ENCODE data around the gene RTN4IP1. TPM values are rescaled to one million over a fixed set of nuclear protein-coding genes. Genes with fewer than 3 reads are reported as not detected.
A peak's percentile ranks its signal among the peaks of the same experiment; 100 is the strongest.
"Not testable (repeated sequence)": the region's sequence is repeated elsewhere in the genome, so short reads cannot be mapped to it uniquely, and the experiment has no call there.

Gene RTN4IP1
- total RNA-seq, 1 donor from 2014 or later: 2.5 TPM

GRCh38 chr6:106588937-106589336 lies 40.4 kb downstream of the RTN4IP1 start:
- DNase-seq (ENCODE audit: extremely low read depth, low read depth, low spot score): not testable (repeated sequence)

DNA sequence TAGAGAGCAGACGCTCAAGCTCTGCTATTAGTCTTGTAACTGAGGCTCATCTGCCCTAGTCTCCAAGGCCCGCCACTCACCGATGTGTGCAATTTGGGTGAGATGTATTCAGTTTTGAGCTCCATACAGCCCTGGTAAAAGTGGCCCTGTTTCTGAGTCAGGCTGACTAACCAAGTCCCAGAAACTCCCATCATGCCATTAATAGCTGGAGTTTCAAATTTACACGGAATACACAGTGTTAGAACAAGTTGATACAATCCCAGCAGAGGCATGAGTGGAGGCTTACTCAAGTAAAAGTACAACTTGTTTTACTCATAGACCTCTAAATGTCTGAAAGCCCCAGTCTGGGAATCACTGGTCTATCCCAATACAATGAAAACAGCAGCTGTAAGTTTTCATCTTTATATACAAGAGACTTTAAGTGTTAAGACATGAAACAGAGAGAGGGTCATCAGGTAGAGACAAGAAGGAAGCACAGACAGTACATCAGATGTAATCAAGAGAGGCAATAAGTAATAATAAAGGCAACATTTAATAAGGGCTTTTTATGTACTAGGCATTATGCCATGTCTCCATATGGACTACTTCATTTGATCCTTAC lies 42.4 kb downstream of the RTN4IP1 start:
- no peak for DNase-seq (ENCODE audit: extremely low read depth, low read depth, low spot score)

- DNase-seq (ENCODE audit: extremely low read depth, low read depth, low spot score): no peak
Observed at GRCh38 chr6:106581468-106581867, 47.8 kb downstream of the RTN4IP1 start.

DNA sequence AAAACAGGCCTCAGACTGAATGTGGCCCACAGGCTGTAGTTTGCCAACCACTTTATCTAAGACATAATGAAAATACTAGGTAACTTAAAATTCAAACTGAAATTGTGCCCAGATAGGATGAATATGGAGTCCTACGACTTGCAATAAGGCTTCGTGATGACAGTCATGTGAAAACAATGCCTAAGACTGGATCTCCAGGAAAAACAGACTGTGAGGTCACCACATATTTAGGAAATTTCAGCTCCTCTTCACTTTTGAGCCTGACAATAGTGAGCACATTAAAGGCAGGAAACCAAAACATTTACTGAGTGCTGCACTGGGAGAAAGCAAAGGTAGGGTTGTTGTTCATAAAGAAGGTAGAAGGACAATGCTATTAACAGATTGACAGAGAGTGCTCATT lies 50.0 kb downstream of the RTN4IP1 start:
- DNase-seq (ENCODE audit: extremely low read depth, low read depth, low spot score): no peak

- peak; percentile 36 for DNase-seq (ENCODE audit: extremely low read depth, low read depth, low spot score)
Observed at GRCh38 chr6:106574741-106575458, 54.4 kb downstream of the RTN4IP1 start.

DNA sequence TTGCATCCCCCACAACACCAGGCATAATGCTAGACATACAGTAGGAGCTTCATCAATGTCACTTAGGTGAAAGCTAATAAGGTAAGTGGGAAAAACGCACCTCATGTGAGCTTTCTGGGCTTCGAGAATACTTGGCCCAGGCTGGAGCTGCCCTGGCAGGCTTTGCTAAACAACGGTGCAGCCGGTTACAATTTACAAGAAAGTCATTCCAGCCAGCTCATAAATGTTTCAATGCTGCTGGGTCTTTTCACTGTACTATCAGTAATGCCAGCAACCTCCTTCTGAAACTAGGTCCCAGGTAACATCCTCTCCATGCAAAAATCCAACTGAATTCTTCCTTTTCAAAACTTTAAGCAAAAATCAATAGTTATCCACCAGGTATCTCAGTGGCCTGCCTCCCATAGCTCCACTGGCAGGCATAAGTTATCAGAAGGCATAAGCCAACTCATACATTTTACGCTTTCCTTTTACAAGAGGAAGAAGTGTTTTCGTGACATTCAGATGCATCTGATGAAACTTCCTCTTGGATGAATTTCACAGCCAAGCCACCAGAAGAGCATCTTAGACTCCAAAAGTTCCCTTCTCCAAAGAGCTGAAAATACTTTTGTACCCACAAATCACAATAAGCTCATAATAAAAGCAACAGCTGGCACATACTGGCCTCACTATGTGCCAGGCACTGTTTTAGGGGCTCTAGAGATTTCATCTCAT lies 56.3 kb downstream of the RTN4IP1 start:
- DNase-seq (ENCODE audit: extremely low read depth, low read depth, low spot score): no peak

DNA sequence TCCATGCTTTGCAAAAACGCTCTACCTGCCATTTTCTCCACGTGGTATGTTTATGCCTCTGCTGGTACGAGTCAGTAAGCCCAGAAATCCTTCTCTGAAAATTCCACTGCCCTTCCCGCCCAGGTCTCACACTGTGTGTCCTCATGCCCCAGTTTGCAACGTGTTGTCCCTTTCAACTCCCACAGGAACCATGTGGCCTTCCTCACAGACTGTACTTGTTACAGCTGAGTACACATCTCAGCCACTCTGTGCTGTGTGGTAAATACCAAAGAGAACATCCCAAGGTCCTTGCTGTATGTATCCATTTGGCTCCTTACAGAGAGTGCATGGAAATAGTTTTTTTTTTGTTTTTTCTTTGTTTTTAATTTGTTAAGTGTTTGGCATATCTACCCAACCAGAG lies 56.9 kb downstream of the RTN4IP1 start:
- DNase-seq (ENCODE audit: extremely low read depth, low read depth, low spot score): no peak

- no peak for DNase-seq (ENCODE audit: extremely low read depth, low read depth, low spot score)
Observed at GRCh38 chr6:106569428-106569827, 59.9 kb downstream of the RTN4IP1 start.

DNA sequence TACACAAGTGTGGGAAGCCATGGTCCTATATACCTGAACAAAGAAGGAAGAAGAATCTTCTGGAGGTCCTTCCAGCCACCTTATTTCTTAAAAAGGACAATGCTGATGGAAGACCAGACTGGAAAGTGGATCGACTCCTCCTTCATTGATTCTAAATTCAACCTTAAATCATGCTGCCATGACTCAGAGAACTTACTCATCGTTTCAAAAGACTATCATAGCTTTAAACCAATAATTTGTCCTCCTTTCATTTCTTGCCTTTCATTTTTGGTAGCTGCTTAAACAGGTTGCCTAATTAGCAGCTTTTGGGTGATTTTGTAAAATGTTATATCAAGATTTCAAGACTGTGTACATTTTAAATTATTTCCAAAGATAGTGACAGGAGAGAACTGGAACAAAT lies 60.8 kb downstream of the RTN4IP1 start:
- no peak for DNase-seq (ENCODE audit: extremely low read depth, low read depth, low spot score)

DNA sequence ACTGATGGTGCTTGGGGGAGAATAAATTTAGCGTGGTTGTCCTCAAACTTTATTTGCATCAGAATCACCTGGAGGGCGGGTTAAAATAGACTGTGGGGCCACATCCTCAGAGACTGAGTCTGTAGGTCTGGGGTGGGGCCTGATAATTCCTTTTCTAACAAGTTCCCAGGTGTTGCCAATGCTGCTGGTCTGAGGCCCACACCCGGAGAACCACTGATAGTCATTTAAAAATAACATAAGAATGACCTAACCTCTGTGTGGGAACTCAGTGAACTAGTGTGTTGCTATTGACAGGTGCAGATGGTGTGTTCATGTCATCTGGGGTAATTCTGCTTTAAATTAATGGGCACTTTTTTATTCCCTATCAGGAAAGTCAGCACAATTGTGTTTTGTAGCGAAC lies 64.8 kb downstream of the RTN4IP1 start:
- no peak for DNase-seq (ENCODE audit: extremely low read depth, low read depth, low spot score)

GRCh38 chr6:106563614-106564013 lies 65.7 kb downstream of the RTN4IP1 start:
- no peak for DNase-seq (ENCODE audit: extremely low read depth, low read depth, low spot score)

DNA sequence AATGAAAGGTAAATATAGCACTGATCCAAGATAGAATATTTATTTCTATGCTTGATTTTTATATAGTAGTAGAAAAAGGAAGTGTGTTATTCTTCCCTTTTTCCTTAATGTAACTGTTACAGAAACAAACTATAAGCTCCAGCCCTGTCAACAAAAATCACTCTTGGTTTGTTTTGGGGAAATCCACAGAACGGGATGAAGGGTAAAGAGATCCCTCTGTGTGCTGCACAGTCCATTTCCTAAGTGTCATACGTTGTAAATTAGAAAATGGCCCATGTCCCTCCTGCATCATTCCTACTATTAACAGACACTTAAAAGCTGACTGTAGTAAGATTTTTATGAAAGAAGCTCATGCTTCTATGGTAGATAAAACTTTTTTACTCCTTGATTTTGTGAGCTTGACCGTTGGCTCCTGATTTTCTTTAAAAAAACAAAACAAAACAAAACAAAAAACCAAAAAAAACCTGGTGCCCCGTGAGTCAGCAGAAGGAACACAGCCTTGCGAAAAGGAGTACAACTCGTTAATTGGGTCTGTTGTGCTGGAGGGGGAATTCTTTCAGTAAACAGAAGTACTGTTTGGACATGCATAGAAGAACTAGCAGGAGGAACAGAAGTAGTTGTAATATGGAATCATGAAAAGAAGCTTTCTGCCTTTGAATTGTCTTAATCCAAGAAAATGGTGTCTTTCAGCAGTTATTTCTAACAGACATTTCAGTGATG lies 67.5 kb downstream of the RTN4IP1 start:
- DNase-seq (ENCODE audit: extremely low read depth, low read depth, low spot score): no peak

DNA sequence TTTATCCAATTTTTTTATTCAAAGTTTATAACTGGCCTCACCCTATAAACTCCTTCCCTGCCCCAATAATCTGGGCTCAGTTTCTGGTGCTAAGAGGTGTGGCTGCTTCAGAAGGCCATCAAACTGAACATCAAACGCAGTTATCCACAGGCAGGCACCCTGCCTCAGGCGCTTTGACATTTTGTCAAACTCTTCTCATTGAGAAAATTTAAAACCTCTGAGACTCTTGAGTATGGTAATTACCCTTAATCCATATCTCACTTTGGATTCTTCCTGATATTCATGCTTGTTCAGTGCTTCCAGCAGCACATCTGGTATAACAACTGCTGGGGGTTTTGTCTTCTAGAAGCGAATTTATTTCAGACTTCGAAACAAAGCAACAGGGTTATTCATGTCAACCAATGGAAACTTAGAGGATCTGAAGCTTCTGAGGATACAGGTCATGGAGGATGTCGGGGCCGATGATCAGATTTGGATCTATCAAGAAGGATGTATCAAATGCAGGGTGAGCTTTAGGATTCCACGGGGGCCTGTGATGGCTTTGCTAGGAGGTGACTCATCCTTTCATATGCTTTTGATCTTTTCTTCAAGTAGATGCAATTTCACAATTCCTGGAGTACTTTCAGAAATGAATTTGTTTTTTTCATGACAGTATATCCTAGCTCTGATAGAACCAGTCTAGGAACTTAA lies 68.2 kb downstream of the RTN4IP1 start:
- no peak for DNase-seq (ENCODE audit: extremely low read depth, low read depth, low spot score)

DNA sequence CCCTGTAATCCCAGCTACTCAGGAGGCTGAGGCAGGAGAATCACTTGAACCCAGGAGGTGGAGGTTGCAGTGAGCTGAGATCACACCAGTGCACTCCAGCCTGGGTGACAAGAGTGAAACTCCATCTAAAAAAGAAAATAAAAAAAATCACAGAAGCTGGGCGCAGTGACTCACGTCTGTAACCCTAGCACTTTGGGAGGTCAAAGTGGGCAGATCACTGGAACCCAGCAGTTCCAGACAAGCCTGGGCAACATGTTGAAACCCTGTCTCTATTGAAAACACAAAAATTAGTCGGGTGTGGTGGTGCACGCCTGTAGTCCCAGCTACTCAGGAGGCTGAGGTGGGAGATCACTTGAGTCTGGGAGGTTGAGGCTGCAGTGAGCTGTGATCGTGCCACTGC lies 69.6 kb downstream of the RTN4IP1 start:
- not testable (repeated sequence) for DNase-seq (ENCODE audit: extremely low read depth, low read depth, low spot score)

DNA sequence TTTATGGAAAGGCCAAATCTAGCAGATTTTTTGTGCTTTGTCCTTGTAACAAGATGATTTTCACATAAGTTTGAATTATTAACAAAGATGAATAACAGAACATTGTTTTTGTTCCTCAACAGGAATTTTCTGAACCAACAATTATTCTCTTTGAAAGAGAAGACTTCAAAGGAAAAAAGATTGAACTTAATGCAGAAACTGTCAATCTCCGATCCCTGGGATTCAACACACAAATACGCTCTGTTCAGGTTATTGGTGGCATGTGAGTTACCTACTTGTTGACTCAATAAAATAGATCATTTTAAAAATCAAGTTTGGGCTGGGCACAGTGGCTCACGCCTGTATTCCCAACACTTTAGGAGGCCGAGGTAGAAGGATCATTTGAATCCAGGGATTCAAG lies 70.9 kb downstream of the RTN4IP1 start:
- no peak for DNase-seq (ENCODE audit: extremely low read depth, low read depth, low spot score)

- DNase-seq (ENCODE audit: extremely low read depth, low read depth, low spot score): no peak
Observed at GRCh38 chr6:106557837-106558236, 71.5 kb downstream of the RTN4IP1 start.

- no peak for DNase-seq (ENCODE audit: extremely low read depth, low read depth, low spot score)
Observed at GRCh38 chr6:106556368-106556960, 72.8 kb downstream of the RTN4IP1 start.

DNA sequence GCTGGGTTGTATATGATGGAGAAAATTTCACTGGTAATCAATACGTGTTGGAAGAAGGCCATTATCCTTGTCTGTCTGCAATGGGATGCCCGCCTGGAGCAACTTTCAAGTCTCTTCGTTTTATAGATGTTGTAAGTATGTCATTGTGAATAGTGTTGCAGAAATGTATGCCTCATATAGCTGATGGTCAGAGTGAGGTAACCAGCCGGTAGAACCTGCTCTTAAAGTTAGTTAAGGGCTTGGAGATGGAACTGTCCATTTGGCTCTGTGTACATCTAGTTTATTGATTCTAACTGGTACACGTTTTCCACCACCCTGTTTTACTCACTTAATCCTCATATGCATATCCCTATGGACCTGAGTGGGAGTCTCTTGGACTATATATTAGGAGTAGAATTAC lies 73.5 kb downstream of the RTN4IP1 start:
- no peak for DNase-seq (ENCODE audit: extremely low read depth, low read depth, low spot score)

- DNase-seq (ENCODE audit: extremely low read depth, low read depth, low spot score): no peak
Observed at GRCh38 chr6:106553440-106553839, 75.9 kb downstream of the RTN4IP1 start.

DNA sequence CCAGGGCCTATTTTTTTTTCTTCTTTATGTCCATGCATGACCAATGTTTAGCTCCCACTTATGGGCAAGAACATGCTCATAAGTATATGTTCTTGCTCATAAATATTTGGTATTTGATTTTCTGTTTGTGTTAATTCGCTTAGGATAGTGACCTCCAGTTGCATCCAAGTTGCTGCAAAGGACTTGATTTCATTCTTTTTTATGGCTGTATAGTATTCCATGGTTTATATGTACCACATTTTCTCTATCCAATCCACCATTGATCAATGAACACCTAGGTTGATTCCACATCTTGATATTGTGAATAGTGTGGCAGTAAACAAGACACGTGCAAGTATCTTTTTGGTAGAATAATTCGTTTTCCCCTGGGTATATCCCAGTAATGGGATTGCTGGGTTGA lies 78.1 kb downstream of the RTN4IP1 start:
- no peak for DNase-seq (ENCODE audit: extremely low read depth, low read depth, low spot score)

Data from glomerular endothelial cell (primary cell).